GM21526 (cell line): ENCODE measurements around the gene RCN2.

ENCODE experiments used
- ATAC-seq: cut with Tn5 transposase; IDR thresholded peaks from one replicate; pipeline ENCODE4 v1.9.1; 2021; ENCODE audit warnings: moderate library complexity; ENCODE audit not compliant: unreplicated experiment, low FRiP score

Gene RCN2

DNA sequence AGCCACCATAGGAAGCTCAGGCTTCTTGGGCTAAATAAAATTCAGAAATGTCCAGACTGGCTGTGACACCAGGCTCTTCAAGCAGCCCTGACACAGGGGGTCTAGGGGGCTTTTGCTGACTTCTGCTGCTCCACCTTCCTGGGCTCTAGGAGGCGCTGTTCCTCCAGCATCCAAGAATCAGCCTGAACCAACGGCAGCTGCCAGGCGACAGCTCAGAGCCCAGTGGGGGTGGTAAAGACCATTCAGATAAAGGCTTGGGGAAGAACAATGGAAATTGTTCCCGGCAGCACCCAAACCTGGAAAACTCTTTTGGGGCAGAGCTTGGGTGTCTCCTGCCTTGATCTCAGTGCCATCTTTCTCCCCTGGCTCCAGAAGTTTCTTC lies 41.8 kb downstream of the RCN2 start:
- ATAC-seq, result no peak

DNA sequence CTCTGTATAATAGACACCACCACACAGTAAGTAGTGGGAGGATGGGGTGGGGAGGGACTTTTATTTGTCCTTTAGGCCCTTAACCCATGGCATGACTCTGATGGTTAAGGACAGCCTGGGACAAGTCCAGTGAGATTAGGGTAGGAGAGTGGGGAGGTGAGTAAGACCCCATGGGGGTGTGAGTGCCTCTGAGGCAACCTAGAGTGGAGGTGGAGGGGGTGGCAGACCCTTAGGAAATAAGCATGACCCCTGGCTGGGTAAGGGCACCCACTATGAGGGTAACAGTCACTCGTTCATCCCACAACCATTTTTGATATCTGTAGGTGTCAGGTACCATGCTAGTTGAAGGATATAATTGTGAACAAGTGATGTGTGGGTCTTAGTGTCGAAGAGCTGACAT lies 42.4 kb downstream of the RCN2 start:
- no peak for ATAC-seq

DNA sequence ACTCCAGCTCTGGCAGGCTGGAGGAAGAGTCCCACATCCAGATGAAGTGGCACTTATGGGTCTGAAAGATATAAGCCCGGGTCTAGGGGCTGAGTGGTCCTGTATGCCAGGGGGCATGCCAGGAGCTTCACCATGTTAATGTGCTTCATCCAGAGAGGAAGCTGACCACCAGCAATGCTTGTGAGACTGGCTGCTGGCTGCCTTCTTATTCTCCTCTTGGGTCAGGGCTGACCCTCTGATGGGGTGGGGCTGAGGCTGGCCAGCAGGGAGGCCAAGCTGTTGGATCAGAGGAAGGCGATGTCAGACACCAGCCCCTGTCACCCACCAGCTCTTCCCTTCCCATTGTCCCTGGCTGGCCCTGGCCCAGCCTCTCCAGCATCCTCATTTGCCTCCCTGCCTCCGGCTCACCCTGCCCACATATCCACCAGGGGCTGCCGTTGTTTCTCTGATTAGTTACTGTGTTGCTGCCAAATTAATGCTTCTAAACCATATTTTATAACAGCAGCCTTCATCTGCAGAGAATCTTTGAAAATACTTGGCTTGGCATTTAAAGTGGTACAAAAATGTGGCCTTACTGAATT lies 43.0 kb downstream of the RCN2 start:
- ATAC-seq, result no peak

DNA sequence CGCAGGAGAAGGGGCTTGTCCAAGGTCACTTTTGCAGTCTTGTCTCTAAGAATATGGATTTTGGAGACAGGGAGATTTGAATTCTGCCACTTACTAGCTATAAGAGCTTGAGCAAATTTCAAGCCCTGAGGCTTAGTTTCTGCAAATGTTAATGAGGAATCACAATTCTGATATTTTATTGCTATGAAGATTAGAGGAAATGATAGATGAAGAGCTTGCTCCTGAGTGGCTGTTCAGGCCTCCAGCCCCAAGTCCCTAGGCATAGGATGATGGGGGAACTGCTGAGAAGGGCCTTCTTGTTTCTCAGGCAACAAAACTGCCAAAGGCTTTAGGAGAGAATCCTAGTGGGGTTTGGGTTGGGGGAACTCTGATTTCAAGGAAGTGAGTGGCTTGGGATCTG lies 44.6 kb downstream of the RCN2 start:
- ATAC-seq, result no peak

DNA sequence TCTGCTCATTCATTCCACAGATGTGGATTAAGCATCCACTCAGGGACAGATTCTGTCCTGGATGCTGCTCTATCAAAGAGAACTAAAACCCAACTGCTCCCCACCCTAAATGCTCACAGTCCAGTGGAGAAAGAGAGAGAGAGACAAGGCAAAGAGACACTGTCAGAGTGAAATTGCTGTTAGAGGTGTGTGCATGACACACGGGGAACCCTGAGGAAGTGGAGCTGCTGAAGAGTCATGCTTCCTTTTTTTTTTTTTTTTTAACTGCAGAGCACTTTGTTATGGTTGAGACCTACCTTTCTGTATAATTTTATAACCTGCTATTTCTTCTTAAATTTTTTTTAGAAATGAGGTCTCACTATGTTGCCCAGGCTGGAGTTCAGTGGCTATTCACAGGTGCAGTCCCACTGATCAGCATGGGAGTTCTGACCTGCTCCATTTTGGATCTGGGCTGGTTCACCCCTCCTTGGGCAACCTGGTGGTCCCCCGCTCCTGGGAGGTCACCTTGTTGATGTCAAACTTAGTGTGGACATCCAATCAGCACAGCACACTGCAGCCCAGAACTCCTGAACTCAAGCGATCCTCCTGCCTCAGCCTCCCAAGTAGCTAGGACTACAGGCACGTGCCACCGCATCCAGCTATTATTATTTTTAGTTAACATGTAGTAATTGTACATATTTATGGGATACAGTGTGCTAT lies 45.2 kb downstream of the RCN2 start:
- ATAC-seq, result no peak

DNA sequence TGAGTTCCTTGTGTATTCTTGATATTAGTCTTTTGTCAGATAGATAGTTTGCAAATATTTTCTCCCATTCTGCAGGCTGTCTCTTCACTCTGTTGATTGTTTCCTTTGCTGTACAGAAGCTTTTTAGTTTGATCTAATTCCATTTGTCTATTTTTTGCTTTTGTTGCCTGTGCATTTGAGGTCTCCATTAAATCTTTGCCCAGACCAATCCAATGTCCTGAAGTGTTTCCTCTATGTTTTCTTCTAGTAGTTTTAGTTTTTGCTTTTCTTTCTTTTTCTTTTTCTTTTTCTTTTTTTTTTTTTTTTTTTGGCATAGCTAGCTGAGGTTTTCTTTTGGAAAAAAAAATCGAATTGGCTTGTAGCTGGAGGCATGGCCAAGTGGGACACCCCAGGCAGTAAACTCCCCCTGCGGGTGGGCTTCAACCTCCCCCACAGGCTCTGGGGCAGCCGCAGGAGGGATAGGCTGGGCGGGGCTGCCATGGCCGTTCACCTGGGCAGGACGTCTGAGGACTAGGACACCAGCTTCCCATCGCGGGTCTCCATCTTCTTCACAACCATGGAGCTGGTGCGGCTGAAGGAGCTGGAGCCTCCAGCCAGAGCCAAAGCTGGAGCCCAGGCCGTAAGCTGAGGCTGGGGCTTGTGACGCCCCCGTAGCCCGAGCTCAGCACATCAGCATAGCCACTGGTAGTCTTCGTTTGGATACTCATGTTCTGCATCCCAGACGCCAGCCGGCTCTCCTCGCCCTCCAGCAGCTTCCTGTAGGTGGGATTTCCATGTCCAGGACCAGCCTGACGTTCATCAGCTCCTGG lies 47.2 kb downstream of the RCN2 start:
- ATAC-seq, result no peak

DNA sequence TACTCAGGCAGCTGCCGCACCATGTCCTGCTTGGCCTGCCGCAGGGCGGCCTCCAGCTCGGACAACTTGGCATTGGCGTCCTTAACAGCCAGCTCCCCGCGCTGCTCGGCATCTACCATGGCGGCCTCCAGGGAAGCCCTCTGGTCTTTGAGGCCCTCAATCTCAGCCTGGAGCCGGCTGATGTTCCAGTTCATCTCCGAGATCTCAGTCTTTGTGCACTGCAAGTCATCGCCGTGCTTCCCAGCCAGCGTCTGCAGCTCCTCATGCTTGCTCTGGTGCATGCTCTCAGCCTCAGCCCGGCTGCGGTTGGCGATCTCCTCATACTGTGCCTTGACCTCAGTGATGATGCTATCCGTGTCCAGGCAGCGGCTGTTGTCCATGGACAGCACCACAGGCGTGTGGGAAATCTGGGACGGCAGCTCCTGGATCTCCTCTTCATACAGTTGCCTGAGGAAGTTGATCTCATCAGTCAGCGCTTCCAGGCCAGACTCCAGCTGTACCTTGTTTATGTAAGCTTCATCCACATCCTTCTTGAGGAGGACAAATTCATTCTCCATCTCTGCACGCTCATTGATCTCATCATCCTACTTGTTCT lies 47.9 kb downstream of the RCN2 start:
- ATAC-seq, result no peak

DNA sequence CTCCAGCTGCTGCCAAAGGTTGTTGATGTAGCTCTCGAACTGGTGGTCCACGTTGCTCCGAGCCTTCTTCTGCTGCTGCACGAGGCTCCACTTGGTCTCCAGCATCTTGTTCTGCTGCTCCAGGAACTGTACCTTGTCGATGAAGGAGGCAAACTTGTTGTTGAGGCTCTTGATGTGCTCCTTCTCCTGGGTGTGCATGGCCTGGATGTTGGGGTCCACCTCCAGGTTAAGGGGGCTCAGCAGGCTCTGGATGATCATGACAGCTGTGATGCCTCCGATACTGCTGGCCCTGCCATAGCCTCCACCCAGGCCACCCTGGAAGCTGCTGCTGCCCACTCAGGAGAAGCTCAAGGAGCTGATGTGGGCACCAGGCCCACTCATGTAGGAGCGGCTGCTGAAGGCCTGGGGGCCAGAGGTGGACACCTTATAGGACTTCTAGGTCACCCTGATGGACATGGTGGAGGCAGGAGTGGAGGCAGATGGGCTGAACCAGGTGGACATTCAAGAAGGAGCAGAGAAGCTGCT lies 48.5 kb downstream of the RCN2 start:
- ATAC-seq, result no peak

DNA sequence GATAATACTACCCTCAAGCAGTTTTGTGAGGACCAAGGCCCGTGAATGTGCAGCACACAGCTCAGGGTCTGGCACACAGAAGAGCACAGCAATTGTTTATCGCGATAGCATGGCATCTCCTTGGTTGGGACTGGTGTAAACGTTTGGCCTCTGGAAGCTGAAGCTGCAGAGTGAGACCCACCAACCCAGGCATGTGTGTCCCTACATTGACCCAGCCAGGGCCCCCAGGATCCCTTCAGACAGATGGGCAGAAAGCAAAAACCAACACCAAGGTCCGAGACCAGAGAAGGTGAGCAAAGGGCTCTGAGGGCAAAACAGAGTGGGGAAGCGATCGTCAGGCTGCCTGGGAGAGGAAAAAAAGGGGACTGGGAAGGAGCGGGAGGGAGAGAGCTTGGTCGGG lies 50.8 kb downstream of the RCN2 start:
- no peak for ATAC-seq

DNA sequence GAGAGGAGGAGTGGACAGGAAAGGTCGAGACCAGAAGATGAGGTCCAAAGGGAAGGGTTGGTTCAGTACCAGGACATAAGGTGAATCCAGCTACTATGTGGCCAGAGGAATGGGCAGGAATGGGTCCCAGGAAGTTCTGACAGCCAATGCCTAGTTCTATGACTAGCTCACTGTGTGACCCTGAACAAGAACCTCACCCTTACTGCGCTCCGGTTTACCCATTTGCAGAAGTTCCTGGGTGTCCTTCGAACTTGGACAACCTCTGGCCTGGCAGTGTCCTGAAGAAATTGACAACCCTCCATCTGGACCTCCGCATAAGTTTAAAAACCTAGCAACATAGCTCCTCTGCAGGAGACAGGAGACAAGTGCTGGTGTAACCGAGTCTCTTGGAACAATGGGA lies 51.2 kb downstream of the RCN2 start:
- ATAC-seq, result no peak

DNA sequence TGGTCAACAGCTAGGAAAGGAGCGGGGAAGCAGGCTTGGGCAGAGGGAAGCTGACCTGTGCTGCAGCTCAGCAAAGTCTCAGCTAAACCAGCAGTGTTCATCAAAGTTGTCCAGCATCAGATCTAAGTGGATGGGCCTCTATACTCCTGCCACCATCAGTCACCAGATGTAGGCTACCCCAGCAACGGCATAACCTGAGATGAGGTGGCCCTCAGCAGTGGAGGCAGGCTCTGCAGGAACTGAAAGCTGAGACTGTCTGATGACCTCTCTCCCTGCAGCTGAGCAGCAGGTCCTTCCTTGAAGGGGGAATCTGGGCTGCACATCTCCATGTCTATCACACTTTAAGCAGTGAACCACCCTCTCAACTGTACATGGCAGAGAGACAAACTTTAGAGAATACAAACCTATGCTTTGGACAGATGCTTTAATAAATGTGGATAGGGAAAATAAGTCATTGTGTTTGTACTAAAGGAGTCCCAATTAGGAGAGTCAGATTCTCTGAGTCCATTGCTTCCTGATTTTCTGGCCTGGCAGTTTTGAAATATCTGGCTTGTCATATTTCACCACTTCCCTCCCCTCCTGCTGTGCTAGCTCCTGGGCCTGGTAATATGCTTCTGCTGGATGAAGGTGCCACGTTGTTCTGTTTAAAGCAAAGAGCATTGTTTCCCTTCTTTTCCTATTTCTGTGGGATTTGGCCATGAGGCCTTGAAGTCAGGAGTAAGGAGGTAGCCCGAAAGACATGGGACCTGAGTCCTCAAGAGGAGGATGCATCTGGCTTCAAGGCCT lies 52.2 kb downstream of the RCN2 start:
- no peak for ATAC-seq

DNA sequence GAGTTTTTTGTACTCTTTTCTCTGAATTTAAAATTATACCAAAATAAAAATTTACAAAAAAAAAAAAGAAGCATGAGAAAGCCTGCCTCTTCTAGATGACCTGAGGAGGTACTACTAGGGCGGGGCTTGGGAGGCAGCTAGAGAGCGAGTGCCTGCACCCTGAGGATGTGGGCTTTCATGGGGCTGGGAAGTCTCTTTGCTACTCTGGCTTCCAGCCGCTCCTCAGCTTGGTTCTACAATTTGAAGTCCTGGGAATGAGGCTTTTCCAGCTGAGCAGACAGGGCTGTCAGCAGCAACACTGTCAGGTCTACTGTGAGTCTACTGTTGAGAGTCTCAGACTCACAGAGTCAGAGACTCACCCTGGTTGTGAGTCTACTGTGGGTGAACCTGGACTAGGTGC lies 55.2 kb downstream of the RCN2 start:
- no peak for ATAC-seq

DNA sequence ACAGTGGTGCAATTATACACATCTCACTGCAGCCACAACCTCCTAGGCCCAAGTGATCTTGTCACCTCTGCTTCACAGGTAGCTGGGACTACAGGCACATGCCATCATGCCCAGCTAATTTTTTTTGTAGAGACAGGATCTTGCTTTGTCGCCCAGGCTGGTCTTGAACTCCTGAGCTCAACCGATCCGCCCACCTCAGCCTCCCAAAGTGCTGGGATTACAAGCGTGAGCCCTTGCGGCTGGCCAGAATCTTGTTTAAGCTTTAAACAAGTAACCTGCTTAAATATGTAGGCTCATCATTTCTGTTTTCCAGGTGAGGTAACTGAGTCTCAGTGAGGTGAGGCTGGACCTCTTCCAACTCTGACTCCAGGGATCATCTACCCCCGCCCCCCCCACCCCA lies 55.7 kb downstream of the RCN2 start:
- no peak for ATAC-seq

DNA sequence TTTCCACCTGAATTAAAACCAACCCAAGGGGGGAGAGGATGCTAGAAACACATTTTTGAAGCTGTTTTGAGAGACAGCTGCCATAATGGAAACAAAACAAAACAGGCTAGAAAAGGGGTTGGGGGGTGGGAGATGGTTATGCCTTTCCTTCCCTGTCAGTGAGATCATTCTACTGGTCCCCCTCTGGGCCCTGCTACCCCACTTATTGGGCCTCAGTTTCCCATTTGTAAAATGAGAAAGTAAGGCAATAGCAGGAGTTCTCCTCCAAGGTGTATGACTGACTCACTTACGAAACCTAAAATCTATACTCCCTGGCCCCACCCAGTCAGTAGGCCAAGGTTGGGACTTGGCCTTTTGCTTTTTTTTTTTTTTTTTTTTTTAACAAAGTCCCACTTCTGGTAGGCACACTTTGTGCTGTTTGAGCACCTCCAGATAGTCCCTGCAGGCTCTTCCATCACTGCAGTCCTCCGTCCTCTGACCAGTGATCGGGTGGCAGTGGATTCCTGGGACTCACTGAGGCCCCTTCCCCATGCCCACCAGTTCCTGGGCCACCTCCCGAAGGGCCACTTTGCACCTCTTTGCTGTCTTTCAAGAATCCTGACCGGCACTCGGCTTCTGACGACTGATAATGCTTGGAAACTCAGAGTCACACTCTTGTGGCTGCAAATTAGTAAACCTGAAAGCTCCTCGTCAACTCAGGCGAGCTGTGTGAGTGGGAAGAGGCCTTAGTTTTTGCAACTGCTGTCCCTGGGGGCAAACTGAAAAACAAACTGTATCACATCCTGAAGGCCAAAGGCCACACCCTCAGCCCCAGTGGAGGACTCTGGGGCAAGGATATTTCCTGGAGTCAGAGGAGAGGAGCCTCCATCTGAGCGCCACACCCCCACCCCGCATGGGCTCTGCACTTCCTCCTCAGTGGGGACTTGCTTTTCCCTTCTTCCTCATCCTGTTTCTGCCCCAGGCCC lies 56.6 kb downstream of the RCN2 start:
- ATAC-seq, result peak; percentile 69

DNA sequence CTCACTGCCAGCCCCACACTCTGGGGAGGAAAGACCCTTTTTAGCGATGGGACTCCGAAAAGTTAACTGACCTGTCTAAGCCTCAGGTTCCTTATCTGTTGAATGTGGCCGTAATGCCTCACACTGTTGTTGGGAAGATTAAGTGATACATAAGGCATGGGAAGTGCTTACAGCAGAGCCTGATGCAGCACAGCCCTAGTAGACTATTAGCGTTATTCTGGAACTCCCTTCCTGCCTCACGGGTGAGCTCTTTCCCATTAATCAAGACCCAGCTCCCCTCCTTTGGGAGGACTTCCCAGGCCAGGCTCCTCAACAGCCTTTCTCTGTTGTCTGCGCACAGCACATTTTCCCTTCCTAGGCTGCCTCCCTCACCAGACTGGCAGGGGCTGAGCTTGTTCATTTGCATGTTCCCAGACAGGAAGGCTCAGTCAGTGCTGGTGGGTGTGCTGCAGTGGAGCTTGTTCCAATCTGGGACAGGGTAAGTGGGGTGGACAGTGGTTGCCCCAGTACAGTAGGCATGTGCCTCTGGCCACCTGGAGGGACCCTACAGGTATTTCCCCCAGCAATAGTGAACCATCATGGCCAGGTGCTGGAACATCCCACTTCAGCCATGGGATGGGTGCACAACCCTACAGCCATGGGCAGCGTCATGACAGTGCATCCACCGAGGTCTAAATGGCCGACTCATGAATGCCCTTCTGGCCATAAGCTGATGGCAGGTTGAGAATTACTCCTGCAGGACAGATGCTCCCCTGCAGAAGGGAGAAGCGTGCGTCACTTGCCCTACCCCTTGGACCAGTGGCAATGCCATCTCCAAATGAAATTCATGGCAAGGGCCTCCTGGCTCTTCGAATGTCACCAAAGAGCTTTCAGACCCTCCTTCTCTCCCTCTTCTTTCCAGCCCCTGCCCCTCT lies 57.6 kb downstream of the RCN2 start:
- ATAC-seq, result no peak

DNA sequence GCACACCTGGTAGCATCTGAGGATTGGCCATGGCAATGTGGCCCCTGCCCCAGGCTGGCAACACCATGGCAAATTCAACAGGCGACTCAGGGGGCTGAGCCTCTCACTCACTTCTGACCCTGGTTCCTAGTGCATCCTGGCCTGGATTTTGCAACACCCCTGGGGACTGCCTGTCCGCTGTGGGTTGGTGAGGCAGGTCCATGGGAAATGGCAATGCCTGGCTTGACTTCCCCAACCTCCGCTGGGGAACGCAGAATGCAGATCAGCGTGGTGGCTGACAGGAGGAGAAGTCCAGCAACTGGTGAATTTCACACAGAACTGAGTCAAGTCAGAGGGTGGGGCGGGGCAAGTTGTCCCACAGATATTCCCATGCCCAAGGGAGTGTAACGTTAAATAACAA lies 59.5 kb downstream of the RCN2 start:
- no peak for ATAC-seq

DNA sequence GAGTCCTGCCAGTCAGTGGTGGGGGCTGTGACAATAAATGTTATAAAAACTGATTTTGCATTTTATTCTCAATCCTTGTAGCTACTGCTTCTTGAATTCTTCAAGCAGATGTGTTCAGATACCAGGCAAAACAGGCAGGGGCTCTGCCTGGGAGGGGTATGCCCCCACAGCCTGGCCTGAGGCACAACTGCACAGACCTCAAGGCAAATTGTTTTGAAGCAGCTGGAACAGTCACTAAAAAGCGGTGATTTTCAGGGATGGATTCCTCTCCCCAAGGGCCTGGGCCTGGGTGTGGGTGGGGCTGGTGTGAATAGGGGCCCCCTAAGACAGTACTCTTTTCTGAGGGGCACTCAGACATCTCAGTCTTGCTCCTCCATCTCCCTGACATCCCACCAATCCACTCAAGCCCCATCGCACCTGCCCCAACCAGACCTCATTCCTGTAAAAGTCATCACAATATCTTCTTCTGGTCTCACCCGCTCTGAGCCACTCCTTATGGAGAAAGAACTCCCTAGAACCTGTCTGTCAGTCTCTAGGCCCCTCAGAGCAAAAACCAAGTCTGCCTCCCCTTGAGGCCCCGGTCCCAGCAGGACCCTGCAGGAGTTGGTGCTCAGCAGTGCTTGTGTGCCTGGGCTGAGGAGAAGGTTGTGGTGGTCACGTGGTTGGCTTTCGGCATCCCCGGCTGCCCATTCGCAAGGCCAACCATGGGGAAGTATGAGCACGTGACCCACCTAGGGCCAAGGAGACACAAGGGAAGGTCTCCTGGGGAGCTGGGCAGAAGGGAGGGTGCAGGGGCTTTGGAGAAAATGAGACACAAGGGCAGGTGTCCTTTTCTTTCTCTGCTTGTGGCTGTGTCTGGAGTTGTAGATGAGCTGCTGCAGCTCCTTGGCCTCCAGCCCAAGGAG lies 60.4 kb downstream of the RCN2 start:
- ATAC-seq, result no peak
